MM.1S (cell line): Measurements from ENCODE around the gene ABCC1.

Experiments used
- DNase-seq: peaks from one replicate; pipeline ENCODE4 v3.0.0-alpha.2; 2015
- H2AFZ ChIP-seq: fragments of 300-600 bp; sonication (generic); 2 replicates; pipeline ENCODE4 v1.6.0; 2016; ENCODE audit warnings: antibody characterized with exemption, low read length
- H3F3A ChIP-seq: fragments of 300-600 bp; sonication (generic); 2 replicates; pipeline ENCODE4 v1.6.1; 2016; ENCODE audit warnings: mild to moderate bottlenecking, antibody characterized with exemption, low read length, moderate library complexity, mixed read lengths; ENCODE audit not compliant: insufficient read depth
- H3K27ac ChIP-seq: fragments of 300-600 bp; sonication (generic); 2 replicates; pipeline ENCODE4 v1.5.1; 2016; ENCODE audit warnings: mild to moderate bottlenecking, low read length
- H3K27me3 ChIP-seq: fragments of 300-600 bp; sonication (generic); replicated peaks from 2 replicates; pipeline ENCODE4 v1.6.0; 2016; ENCODE audit warnings: low read length; ENCODE audit not compliant: insufficient read depth
- H3K36me3 ChIP-seq: fragments of 300-600 bp; sonication (generic); replicated peaks from 2 replicates; pipeline ENCODE4 v1.6.1; 2016; ENCODE audit warnings: mild to moderate bottlenecking, low read length, mixed read lengths; ENCODE audit not compliant: insufficient read depth
- H3K4me1 ChIP-seq: fragments of 300-600 bp; sonication (generic); 2 replicates; pipeline ENCODE4 v1.6.1; 2016; ENCODE audit warnings: low read length, mixed read lengths
- H3K4me2 ChIP-seq: fragments of 300-600 bp; sonication (generic); 2 replicates; pipeline ENCODE4 v1.6.0; 2016; ENCODE audit warnings: low read depth, low read length
- H3K4me3 ChIP-seq: fragments of 300-600 bp; sonication (generic); 2 replicates; pipeline ENCODE4 v1.5.1; 2016; ENCODE audit warnings: low read length, mixed read lengths
- H3K79me2 ChIP-seq: fragments of 300-600 bp; sonication (generic); 2 replicates; pipeline ENCODE4 v1.6.1; 2016; ENCODE audit warnings: mixed run types, low read length, mixed read lengths
- H3K9ac ChIP-seq: fragments of 300-600 bp; sonication (generic); 2 replicates; pipeline ENCODE4 v1.6.1; 2016; ENCODE audit warnings: low read length, mixed read lengths
- H3K9me2 ChIP-seq: fragments of 300-600 bp; sonication (generic); replicated peaks from 2 replicates; pipeline ENCODE4 v1.6.1; 2016; ENCODE audit warnings: mild to moderate bottlenecking, low read length, mixed read lengths; ENCODE audit not compliant: insufficient read depth
- H3K9me3 ChIP-seq: fragments of 300-600 bp; sonication (generic); replicated peaks from 2 replicates; pipeline ENCODE4 v1.6.1; 2016; ENCODE audit warnings: mild to moderate bottlenecking, low read length, mixed read lengths; ENCODE audit not compliant: insufficient read depth
- H4K20me1 ChIP-seq: fragments of 300-600 bp; sonication (generic); 2 replicates; pipeline ENCODE4 v1.6.1; 2016; ENCODE audit warnings: mild to moderate bottlenecking, low read length, moderate library complexity, mixed read lengths; ENCODE audit not compliant: insufficient read depth
- EZH2 ChIP-seq: fragments of 300-600 bp; sonication (generic); optimal IDR thresholded peaks from 2 replicates; pipeline ENCODE3; 2017; ENCODE audit warnings: low read depth, mild to moderate bottlenecking, antibody characterized with exemption, low read length, mixed read lengths
- EZH2phosphoT487 ChIP-seq: fragments of 300-600 bp; sonication (generic); IDR thresholded peaks from 2 replicates; pipeline ENCODE4 v1.6.1; 2018; ENCODE audit warnings: antibody characterized with exemption, low read length
- TF ChIP-seq, protein P1 (sequence below): fragments of 300-600 bp; sonication (generic); IDR thresholded peaks from 2 replicates; pipeline ENCODE4 v1.5.1; 2016; ENCODE audit warnings: antibody characterized with exemption, low read length, mixed read lengths

Gene ABCC1

DNA sequence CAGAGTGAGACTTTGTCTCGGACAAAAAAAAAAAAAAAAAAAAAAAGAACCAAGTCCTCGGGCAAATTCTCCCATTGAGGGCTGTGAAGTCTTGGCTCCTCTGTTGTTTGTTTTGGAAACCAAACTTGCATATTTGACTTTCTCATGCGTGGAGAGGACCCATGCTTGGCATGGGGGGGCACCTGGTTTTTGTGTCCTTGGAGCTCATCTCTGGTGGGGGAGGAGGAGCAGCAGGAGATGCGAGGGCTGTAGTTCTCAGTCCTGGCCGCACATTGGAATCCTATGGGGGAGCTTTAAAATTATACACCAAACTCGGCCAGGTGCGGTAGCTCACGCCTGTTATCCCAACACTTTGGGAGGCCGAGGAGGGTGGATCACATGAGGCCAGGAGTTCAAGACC lies 199.3 kb downstream of the ABCC1 start:
- no peaks in the 10 kb centered on the region for H3K79me2 ChIP-seq
- no peak overlapping the region for H2AFZ ChIP-seq
- no peak overlapping the region for H3K9ac ChIP-seq
- no peaks in the 10 kb centered on the region for H3K9me3 ChIP-seq
- H3K36me3 ChIP-seq, result no peaks in the 10 kb centered on the region
- no peak overlapping the region for H3K27ac ChIP-seq
- H3K27me3 ChIP-seq, result no peaks in the 10 kb centered on the region
- no peak overlapping the region for H3K4me2 ChIP-seq
- no peak for DNase-seq
- TF ChIP-seq, protein P1, sequence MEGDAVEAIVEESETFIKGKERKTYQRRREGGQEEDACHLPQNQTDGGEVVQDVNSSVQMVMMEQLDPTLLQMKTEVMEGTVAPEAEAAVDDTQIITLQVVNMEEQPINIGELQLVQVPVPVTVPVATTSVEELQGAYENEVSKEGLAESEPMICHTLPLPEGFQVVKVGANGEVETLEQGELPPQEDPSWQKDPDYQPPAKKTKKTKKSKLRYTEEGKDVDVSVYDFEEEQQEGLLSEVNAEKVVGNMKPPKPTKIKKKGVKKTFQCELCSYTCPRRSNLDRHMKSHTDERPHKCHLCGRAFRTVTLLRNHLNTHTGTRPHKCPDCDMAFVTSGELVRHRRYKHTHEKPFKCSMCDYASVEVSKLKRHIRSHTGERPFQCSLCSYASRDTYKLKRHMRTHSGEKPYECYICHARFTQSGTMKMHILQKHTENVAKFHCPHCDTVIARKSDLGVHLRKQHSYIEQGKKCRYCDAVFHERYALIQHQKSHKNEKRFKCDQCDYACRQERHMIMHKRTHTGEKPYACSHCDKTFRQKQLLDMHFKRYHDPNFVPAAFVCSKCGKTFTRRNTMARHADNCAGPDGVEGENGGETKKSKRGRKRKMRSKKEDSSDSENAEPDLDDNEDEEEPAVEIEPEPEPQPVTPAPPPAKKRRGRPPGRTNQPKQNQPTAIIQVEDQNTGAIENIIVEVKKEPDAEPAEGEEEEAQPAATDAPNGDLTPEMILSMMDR, result no peak
- TF ChIP-seq EZH2 (no peak), EZH2phosphoT487 (no peak)
- H3K9me2 ChIP-seq, result no peaks in the 10 kb centered on the region
- H4K20me1 ChIP-seq, result no peaks in the 10 kb centered on the region
- H3F3A ChIP-seq, result no peaks in the 10 kb centered on the region
- no peak overlapping the region for H3K4me3 ChIP-seq
- no peaks in the 10 kb centered on the region for H3K4me1 ChIP-seq

DNA sequence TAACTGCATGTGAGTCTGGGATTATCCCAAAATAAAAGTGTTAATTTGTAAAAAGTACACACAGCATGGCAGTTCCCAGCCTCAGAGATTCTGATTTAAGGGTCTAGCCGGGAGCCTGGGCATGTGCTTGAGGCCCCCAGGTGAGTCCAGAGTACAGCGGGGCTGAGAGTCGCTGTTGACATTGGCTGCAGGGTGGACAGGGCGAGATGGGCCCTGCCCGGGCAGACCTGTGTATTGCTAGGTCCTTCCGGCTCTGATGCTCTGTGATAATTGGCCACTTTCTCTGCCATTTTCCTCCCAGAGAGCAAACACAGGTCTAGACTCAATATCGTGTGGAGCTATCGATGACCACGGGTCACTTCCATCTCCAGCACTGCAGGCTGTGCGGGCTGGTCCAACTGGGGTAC lies 200.3 kb downstream of the ABCC1 start:
- Histone ChIP-seq H3K4me1 (no peaks in the 10 kb centered on the region), H3K9me3 (no peaks in the 10 kb centered on the region), H4K20me1 (no peaks in the 10 kb centered on the region), H3K9ac (no peak overlapping the region), H2AFZ (no peak overlapping the region), H3K36me3 (no peaks in the 10 kb centered on the region), H3K4me3 (no peak overlapping the region), H3F3A (no peaks in the 10 kb centered on the region), H3K79me2 (no peaks in the 10 kb centered on the region), H3K9me2 (no peaks in the 10 kb centered on the region), H3K4me2 (no peak overlapping the region), H3K27ac (no peak overlapping the region), H3K27me3 (no peaks in the 10 kb centered on the region)
- TF ChIP-seq, protein P1, result no peak
- no peak for TF ChIP-seq EZH2phosphoT487
- no peak for TF ChIP-seq EZH2
- no peak for DNase-seq

DNA sequence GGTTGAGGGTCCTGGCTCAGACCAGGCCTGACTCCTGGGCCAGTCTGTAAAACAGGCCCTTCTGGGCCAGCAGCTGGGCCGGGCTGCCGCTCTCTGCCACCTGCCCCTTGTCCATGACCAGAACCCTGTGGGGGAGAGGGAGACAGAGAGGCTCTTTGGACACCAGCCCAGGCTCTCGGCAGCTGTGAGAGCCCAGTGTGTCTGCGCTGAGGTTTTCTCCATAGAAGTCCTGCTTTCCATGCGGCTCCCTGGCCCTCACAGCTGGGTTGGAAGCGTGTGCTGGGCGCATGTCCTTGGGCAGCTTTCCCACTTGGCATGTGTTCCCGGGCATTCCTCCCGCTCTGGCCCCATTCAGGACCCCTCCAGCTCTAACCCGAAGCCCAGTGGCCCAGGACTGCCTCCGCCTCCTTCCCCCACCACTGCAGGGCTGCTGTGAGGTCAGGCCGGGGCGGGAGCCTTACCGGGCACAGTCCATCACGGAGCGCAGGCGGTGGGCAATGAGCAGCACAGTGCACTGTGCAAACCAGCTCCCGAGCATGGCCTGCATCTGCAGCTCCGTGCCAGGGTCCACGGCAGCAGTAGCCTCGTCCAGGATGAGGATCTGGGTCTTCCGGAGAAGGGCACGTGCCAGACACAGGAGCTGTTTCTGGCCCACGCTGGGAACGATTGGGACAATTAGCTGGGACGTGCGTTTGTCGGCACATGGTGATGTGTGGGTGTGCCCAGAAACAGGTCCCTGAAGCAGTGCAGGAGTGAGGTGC lies 200.9 kb downstream of the ABCC1 start:
- Histone ChIP-seq H3K9me2 (no peaks in the 10 kb centered on the region), H3K36me3 (no peaks in the 10 kb centered on the region), H2AFZ (no peak overlapping the region), H3K9me3 (no peaks in the 10 kb centered on the region), H3K27ac (no peak overlapping the region), H4K20me1 (no peaks in the 10 kb centered on the region), H3K4me1 (no peaks in the 10 kb centered on the region), H3K4me3 (no peak overlapping the region), H3K27me3 (no peaks in the 10 kb centered on the region), H3K79me2 (no peaks in the 10 kb centered on the region), H3K9ac (no peak overlapping the region), H3F3A (no peaks in the 10 kb centered on the region), H3K4me2 (no peak overlapping the region)
- DNase-seq, result no peak
- TF ChIP-seq, protein P1, result no peak
- no peak for TF ChIP-seq EZH2phosphoT487
- TF ChIP-seq EZH2, result no peak
